HL-60 (cell line): ENCODE results near the gene PRKCSH.
"Not testable (repeated sequence)": the region's sequence is repeated elsewhere in the genome, so short reads cannot be mapped to it uniquely, and the experiment has no call there.

ENCODE experiments used
- DNase-seq, 2 experiments: peaks; one replicate each; pipeline ENCODE4 v3.0.0-alpha.2; 2010 to 2020; ENCODE audit warnings: low read depth in 1 of 2, low spot score in 1 of 2
- H3K27ac ChIP-seq: fragments of 250-450 bp; sonication (Bioruptor Pico); replicated peaks from 2 replicates; pipeline ENCODE4 v1.5.1; 2020; ENCODE audit warnings: mild to moderate bottlenecking, moderate library complexity
- H3K27me3 ChIP-seq: fragments of 250-450 bp; sonication (Bioruptor Pico); 2 replicates; pipeline ENCODE4 v1.5.1; 2021; ENCODE audit warnings: mild to moderate bottlenecking, moderate library complexity; ENCODE audit not compliant: insufficient read depth, poor library complexity, severe bottlenecking
- H3K4me3 ChIP-seq: replicated peaks from 2 replicates; pipeline ENCODE4 v1.5.1; 2011; ENCODE audit warnings: mild to moderate bottlenecking, control low read depth, low read length; ENCODE audit not compliant: insufficient read depth
- GABPA ChIP-seq: IDR thresholded peaks from 2 replicates; pipeline ENCODE4 v1.6.1; 2012; ENCODE audit warnings: low read depth
- POLR2AphosphoS5 ChIP-seq: IDR thresholded peaks from 2 replicates; pipeline ENCODE4 v1.6.1; 2012; ENCODE audit warnings: low read depth
- SPI1 ChIP-seq: IDR thresholded peaks from 2 replicates; pipeline ENCODE4 v1.6.1; 2012; ENCODE audit warnings: low read depth, mild to moderate bottlenecking, borderline replicate concordance
- TF ChIP-seq, protein P1 (sequence below): IDR thresholded peaks from one replicate; pipeline ENCODE4 v1.5.1; 2011; ENCODE audit warnings: low read length, control low read depth, inconsistent platforms; ENCODE audit not compliant: insufficient read depth
- TF ChIP-seq, protein P2 (sequence below): IDR thresholded peaks from 2 replicates; pipeline ENCODE4 v1.6.1; 2012; ENCODE audit warnings: low read depth; ENCODE audit not compliant: insufficient replicate concordance

Gene PRKCSH

DNA sequence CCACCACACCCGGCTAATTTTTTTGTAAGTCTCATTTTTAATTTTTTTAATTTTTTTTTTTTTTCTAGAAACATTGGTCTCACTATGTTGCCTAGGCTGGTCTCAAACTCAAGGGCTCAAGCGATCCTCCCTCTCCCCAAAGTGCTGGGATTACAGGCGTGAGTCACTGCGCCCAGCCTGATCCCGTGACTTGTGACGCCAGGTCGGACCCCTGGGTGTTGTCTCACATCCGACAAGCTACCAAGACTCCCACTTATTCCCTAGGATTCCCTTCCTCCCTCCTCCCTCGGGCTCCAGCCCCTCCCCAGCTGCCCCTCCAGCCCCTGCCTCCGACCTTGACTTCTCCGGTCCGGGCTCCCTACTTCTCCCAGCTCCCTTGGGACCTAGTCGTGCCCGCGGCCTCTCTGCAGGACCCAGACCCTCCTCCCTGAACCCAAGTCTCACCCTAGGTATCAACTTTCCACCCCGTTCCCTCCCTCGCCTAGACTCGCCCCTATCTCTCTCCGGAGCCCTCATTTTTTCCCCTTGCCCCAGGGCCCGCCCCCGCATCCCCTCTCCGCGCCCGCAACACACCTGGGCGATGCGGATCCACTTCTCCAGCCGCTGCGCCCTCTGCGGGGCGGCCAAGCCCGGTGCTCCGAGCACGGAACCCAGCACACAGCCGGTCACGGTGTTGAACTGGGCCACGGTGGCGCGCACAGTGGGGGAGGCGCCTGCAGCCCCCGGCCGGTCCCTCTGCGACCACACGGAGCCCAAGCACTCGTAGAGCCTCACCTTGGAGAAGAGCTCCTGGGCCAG, 29.4 kb upstream of the PRKCSH start:
- DNase-seq: no peak
- Histone ChIP-seq H3K27me3 (no peaks in the 10 kb centered on the region), H3K4me3 (no peak overlapping the region), H3K27ac (no peak overlapping the region)
- TF ChIP-seq GABPA (no peak), SPI1 (no peak), POLR2AphosphoS5 (no peak)
- TF ChIP-seq, protein P1, sequence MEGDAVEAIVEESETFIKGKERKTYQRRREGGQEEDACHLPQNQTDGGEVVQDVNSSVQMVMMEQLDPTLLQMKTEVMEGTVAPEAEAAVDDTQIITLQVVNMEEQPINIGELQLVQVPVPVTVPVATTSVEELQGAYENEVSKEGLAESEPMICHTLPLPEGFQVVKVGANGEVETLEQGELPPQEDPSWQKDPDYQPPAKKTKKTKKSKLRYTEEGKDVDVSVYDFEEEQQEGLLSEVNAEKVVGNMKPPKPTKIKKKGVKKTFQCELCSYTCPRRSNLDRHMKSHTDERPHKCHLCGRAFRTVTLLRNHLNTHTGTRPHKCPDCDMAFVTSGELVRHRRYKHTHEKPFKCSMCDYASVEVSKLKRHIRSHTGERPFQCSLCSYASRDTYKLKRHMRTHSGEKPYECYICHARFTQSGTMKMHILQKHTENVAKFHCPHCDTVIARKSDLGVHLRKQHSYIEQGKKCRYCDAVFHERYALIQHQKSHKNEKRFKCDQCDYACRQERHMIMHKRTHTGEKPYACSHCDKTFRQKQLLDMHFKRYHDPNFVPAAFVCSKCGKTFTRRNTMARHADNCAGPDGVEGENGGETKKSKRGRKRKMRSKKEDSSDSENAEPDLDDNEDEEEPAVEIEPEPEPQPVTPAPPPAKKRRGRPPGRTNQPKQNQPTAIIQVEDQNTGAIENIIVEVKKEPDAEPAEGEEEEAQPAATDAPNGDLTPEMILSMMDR: no peak
- TF ChIP-seq, protein P2, sequence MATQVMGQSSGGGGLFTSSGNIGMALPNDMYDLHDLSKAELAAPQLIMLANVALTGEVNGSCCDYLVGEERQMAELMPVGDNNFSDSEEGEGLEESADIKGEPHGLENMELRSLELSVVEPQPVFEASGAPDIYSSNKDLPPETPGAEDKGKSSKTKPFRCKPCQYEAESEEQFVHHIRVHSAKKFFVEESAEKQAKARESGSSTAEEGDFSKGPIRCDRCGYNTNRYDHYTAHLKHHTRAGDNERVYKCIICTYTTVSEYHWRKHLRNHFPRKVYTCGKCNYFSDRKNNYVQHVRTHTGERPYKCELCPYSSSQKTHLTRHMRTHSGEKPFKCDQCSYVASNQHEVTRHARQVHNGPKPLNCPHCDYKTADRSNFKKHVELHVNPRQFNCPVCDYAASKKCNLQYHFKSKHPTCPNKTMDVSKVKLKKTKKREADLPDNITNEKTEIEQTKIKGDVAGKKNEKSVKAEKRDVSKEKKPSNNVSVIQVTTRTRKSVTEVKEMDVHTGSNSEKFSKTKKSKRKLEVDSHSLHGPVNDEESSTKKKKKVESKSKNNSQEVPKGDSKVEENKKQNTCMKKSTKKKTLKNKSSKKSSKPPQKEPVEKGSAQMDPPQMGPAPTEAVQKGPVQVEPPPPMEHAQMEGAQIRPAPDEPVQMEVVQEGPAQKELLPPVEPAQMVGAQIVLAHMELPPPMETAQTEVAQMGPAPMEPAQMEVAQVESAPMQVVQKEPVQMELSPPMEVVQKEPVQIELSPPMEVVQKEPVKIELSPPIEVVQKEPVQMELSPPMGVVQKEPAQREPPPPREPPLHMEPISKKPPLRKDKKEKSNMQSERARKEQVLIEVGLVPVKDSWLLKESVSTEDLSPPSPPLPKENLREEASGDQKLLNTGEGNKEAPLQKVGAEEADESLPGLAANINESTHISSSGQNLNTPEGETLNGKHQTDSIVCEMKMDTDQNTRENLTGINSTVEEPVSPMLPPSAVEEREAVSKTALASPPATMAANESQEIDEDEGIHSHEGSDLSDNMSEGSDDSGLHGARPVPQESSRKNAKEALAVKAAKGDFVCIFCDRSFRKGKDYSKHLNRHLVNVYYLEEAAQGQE: no peak

DNA sequence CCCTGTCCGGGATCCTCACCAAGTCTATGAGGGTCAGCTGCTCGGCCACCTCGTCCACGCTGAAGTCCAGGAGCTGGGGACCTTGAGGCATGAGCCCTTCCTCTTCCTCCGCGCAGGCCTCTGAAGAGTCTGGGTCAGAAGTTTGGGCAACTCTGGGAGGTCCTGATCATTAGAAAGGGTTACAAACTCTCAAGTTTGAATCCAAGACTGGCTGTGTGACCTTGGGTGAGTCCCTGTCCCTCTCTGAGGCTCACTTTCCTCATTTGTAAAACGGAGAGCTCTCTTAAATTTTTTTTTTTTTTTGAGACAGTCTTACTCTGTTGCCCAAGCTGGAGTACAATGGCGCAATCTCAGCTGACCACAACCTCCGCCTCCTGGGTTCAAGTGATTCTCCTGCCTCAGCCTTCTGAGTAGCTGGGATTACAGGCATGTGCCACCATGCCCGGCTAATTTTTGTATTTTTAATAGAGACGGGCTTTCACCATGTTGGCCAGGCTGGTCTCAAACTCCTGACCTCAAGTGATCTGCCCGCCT, 28.7 kb upstream of the PRKCSH start:
- DNase-seq: peak in 1 of 2 experiments; percentile 56
- H3K4me3 ChIP-seq, H3K27ac ChIP-seq, H3K27me3 ChIP-seq: not testable (repeated sequence)

DNA sequence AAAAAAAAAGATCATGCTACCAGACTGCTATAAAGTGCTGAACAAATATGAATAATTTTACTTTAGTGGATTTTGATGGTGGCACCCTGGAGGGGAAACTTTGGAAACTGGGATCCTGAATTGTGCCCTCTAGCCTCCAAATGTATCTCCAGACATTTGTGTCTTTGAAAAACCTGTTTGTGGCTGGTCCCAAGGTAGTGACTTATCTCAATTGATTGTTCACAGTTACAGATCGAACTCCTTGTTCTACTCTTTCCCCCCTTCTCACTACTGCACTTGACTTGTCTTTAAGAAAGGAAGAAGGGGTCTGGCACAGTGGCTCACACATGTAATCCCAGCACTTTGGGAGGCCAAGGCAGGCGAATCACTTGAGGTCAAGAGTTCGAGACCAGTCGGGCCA, 26.8 kb upstream of the PRKCSH start:
- TF ChIP-seq SPI1 (no peak), POLR2AphosphoS5 (no peak), GABPA (no peak)
- TF ChIP-seq, protein P2: no peak
- TF ChIP-seq, protein P1: no peak

DNA sequence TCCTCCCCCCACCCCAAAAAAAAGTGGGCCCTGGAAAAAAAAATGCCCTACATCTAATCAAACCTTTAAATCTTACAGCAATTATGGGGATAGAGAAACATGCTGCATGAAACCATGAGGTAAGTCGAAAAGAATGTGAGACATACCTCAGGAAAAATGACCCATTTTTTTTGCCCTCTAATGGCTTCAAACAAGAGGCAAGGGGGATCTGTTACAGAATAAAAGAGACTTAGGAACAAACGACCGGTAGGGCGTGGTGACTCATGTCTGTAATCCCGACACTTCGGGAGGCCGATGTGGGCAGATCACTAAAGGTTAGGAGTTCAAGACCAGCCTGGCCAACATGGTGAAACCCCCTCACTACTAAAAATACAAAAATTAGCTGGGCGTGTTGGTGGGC, 24.8 kb upstream of the PRKCSH start:
- Histone ChIP-seq H3K4me3 (no peak overlapping the region), H3K27me3 (no peaks in the 10 kb centered on the region), H3K27ac (no peak overlapping the region)
- TF ChIP-seq GABPA (no peak), SPI1 (no peak), POLR2AphosphoS5 (no peak)
- TF ChIP-seq, protein P1: no peak
- TF ChIP-seq, protein P2: no peak
- no peak for DNase-seq

More for the DNA sequence above, 26.8 kb upstream of the PRKCSH start:
- Histone ChIP-seq H3K4me3 (no peak overlapping the region), H3K27ac (no peak overlapping the region), H3K27me3 (no peaks in the 10 kb centered on the region)
- no peak for DNase-seq
